ENCODE results near the gene PHACTR1. TPM values are rescaled to one million over a fixed set of nuclear protein-coding genes. Genes with fewer than 3 reads are reported as not detected.

PHACTR1 gene
- total and polyA plus RNA-seq, 9 of the 15 experiments (the other 6 are each of a cell fraction or from before 2014, with no cell fraction given), result 11.5 to 32.6 (median 22.0) TPM

DNA sequence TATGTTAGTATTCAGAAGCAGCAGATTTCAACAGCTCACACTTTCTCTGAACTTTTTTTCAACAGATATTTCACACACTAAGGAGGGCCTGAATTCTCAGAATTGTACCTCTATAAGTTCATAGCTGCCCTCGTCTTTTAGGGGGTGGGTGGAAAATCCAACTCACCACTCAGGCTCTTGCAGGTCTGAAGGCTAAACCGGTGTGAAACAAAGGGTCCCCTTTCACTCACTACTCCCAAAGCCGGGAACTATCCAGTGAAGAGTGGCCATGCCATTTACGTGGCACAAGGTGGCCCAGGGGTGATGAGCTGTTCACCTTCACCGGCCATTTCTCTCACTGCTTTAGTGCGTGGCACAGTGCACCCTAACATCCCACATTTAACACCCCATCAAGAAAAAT is 587.5 kb downstream of the PHACTR1 start:
- TF ChIP-seq HIVEP1 (CRISPR knock-in tag; IDR thresholded peaks at IDR 0.05) (no peak), MAFK (IDR thresholded peaks at IDR 0.05; ENCODE audit: low read length) (no peak), SMAD2 (IDR thresholded peaks at IDR 0.05; ENCODE audit: low read depth, low read length) (no peak)
- TF ChIP-seq, protein P1, sequence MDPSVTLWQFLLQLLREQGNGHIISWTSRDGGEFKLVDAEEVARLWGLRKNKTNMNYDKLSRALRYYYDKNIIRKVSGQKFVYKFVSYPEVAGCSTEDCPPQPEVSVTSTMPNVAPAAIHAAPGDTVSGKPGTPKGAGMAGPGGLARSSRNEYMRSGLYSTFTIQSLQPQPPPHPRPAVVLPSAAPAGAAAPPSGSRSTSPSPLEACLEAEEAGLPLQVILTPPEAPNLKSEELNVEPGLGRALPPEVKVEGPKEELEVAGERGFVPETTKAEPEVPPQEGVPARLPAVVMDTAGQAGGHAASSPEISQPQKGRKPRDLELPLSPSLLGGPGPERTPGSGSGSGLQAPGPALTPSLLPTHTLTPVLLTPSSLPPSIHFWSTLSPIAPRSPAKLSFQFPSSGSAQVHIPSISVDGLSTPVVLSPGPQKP (CRISPR knock-in tag; IDR thresholded peaks at IDR 0.05), result no peak
- Histone ChIP-seq H3K9ac (ENCODE audit: insufficient read depth in 1 of 2, low read depth in 2 of 2, low read length in 2 of 2) (peak overlapping the region in 1 of 2 experiments; percentile 4; a peak in 1 of 4 replicates), H3K9me1 (ENCODE audit: control insufficient read depth, insufficient read depth, low read length) (no peaks in the 10 kb centered on the region), H3K9me3 (replicated peaks; ENCODE audit: control insufficient read depth, insufficient read depth, low read depth, low read length) (no peaks in the 10 kb centered on the region), H2AFZ (ENCODE audit: low read depth, low read length) (no peak overlapping the region), H3K27ac (ENCODE audit: extremely low read depth, low read depth, low read length) (no peak overlapping the region), H3K27me3 (ENCODE audit: control insufficient read depth in 2 of 2, insufficient read depth in 2 of 2, low read length in 2 of 2) (no peaks in the 10 kb centered on the region), H3K4me1 (replicated peaks in 1 of 2; ENCODE audit: control insufficient read depth in 2 of 2, insufficient read depth in 2 of 2, low read length in 2 of 2) (peaks cover 7 to 33% of the 10 kb centered on the region in 2 experiments; a peak in 4 of 5 replicates), H3K36me3 (ENCODE audit: control insufficient read depth, insufficient read depth, low read length) (peaks cover 73% of the 10 kb centered on the region), H3K79me2 (ENCODE audit: control insufficient read depth, insufficient read depth, low read length) (no peaks in the 10 kb centered on the region), H4K20me1 (replicated peaks; ENCODE audit: control insufficient read depth, insufficient read depth, low read length) (no peaks in the 10 kb centered on the region), H3K4me2 (ENCODE audit: insufficient read depth, low read length) (no peak overlapping the region), H3K4me3 (no peak overlapping the region)
- 79% methylated on average over 6 of the region's 6 CpGs for WGBS (ENCODE audit: insufficient coverage, low coverage, missing lambda C conversion rate)
- ATAC-seq (no peak), FAIRE-seq (no peak), DNase-seq (ENCODE audit: extremely low read depth in 1 of 4, low spot score in 3 of 4) (no peak)
- intact Hi-C loops (cut with micrococcal nuclease) (no loop called here), in situ Hi-C loops (cut with MboI) (no loop called here)
- ChIA-PET POLR2A (interaction anchor here (1.2 kb wide), 1 partner anchor 11 kb away, joined by 3 read pairs; no protein-coding TSS in a partner anchor), CTCF (ENCODE audit: low intra/inter-chr PET ratio) (no interaction called here)
- no TSS peak for BruUV-seq (replicated peaks)
